Suprapubic skin (tissue), 3 donors: ENCODE measurements around the gene CIB1.

Experiments
- CTCF ChIP-seq, 2 donors: fragments of 200-600 bp in 1 of 2; fragments of 450-650 bp in 1 of 2; sonication (generic) in 1 of 2; IDR thresholded peaks; one replicate each; pipeline ENCODE4 v1.5.1; 2016 to 2019; ENCODE audit warnings: antibody characterized with exemption in 2 of 2, mild to moderate bottlenecking in 1 of 2, moderate library complexity in 1 of 2
- EP300 ChIP-seq: sonication (generic); formaldehyde crosslinking; IDR thresholded peaks from one replicate; pipeline ENCODE4 v1.6.1; 2017; ENCODE audit warnings: antibody characterized with exemption
- POLR2A ChIP-seq, 2 donors: fragments of 450-650 bp; IDR thresholded peaks; one replicate each; pipeline ENCODE4 v1.6.1; 2017; ENCODE audit warnings: antibody characterized with exemption in 2 of 2, mild to moderate bottlenecking in 2 of 2, moderate library complexity in 2 of 2

GRCh38 chr15:90265271-90266060 is 31.7 kb upstream of the CIB1 start, which contains the start of gene NGRN:
- no peak for TF ChIP-seq EP300
- no peak for TF ChIP-seq CTCF (IDR thresholded peaks at IDR 0.05)
- peak; percentile 51 to 77 for TF ChIP-seq POLR2A (IDR thresholded peaks at IDR 0.05)
